Neural progenitor cell (in vitro differentiated cells): ENCODE results near the gene IL4I1. TPM values are rescaled to one million over a fixed set of nuclear protein-coding genes. Genes with fewer than 3 reads are reported as not detected.

Experiments used
- DNase-seq: peaks from one replicate; pipeline ENCODE4 v3.0.0-alpha.2; 2016; ENCODE audit warnings: low spot score
- H2AFZ ChIP-seq: fragments of 200-600 bp; sonication (generic); replicated peaks from 2 replicates; pipeline ENCODE4 v1.6.1; 2016; ENCODE audit warnings: antibody characterized with exemption
- H3F3A ChIP-seq: fragments of 200-600 bp; sonication (generic); 2 replicates; pipeline ENCODE4 v1.6.1; 2016; ENCODE audit warnings: antibody characterized with exemption, low read depth
- H3K27ac ChIP-seq: fragments of 200-600 bp; sonication (generic); 2 replicates; pipeline ENCODE4 v1.5.1; 2016; ENCODE audit warnings: mild to moderate bottlenecking
- H3K27me3 ChIP-seq: fragments of 200-600 bp; sonication (generic); 2 replicates; pipeline ENCODE4 v1.6.1; 2016; ENCODE audit warnings: mild to moderate bottlenecking, moderate library complexity
- H3K36me3 ChIP-seq: fragments of 200-600 bp; sonication (generic); 2 replicates; pipeline ENCODE4 v1.5.1; 2016
- H3K4me1 ChIP-seq: fragments of 200-600 bp; sonication (generic); 2 replicates; pipeline ENCODE4 v1.6.1; 2016; ENCODE audit warnings: mixed run types
- H3K4me2 ChIP-seq: fragments of 200-600 bp; sonication (generic); 2 replicates; pipeline ENCODE4 v1.6.1; 2016
- H3K4me3 ChIP-seq: fragments of 200-600 bp; sonication (generic); 2 replicates; pipeline ENCODE4 v1.5.1; 2016
- H3K79me2 ChIP-seq: fragments of 200-600 bp; sonication (generic); 2 replicates; pipeline ENCODE4 v1.6.1; 2016; ENCODE audit warnings: low read depth
- H3K9ac ChIP-seq: fragments of 200-600 bp; sonication (generic); 2 replicates; pipeline ENCODE4 v1.6.1; 2016
- H3K9me3 ChIP-seq: fragments of 200-600 bp; sonication (generic); 2 replicates; pipeline ENCODE4 v1.5.1; 2016; ENCODE audit warnings: low read depth
- H4K20me1 ChIP-seq: fragments of 200-600 bp; sonication (generic); 2 replicates; pipeline ENCODE4 v1.6.1; 2016; ENCODE audit warnings: low read depth
- H3K27ac Mint-ChIP-seq: 3 replicates; pipeline ENCODE4 v1.8.0; 2021; ENCODE audit warnings: mixed read lengths
- H3K27me3 Mint-ChIP-seq: 2 replicates; pipeline ENCODE4 v1.8.0; 2022; ENCODE audit warnings: low read depth, mild to moderate bottlenecking, inconsistent platforms, moderate library complexity, mixed read lengths; ENCODE audit not compliant: insufficient read depth
- H3K36me3 Mint-ChIP-seq: 3 replicates; pipeline ENCODE4 v1.8.0; 2021; ENCODE audit warnings: mixed read lengths
- H3K4me1 Mint-ChIP-seq: 3 replicates; pipeline ENCODE4 v1.8.0; 2021; ENCODE audit warnings: mixed read lengths
- H3K4me3 Mint-ChIP-seq: 3 replicates; pipeline ENCODE4 v1.8.0; 2021; ENCODE audit warnings: mild to moderate bottlenecking, moderate library complexity, mixed read lengths
- H3K9me3 Mint-ChIP-seq: 3 replicates; pipeline ENCODE4 v1.8.0; 2020; ENCODE audit warnings: mixed read lengths
- EZH2 ChIP-seq: fragments of 200-600 bp; sonication (generic); IDR thresholded peaks from 2 replicates; pipeline ENCODE4 v1.6.1; 2017; ENCODE audit warnings: antibody characterized with exemption, mild to moderate bottlenecking, moderate library complexity
- EZH2phosphoT487 ChIP-seq: fragments of 200-600 bp; sonication (generic); IDR thresholded peaks from 2 replicates; pipeline ENCODE4 v1.6.1; 2017; ENCODE audit warnings: antibody characterized with exemption
- total RNA-seq: library from RNA; depleted of rRNA; stranded (reverse); fragments of >200 nt; gene quantifications from 2 replicates; pipeline ENCODE4 v1.2.3, GENCODE V29; 2015; ENCODE audit warnings: low replicate concordance
- TF ChIP-seq, protein P1 (sequence below): fragments of 200-600 bp; sonication (generic); IDR thresholded peaks from 2 replicates; pipeline ENCODE4 v1.5.1; 2017; ENCODE audit warnings: antibody characterized with exemption, mild to moderate bottlenecking

The IL4I1 gene
- total RNA-seq, 1 donor from 2014 or later = not detected

DNA sequence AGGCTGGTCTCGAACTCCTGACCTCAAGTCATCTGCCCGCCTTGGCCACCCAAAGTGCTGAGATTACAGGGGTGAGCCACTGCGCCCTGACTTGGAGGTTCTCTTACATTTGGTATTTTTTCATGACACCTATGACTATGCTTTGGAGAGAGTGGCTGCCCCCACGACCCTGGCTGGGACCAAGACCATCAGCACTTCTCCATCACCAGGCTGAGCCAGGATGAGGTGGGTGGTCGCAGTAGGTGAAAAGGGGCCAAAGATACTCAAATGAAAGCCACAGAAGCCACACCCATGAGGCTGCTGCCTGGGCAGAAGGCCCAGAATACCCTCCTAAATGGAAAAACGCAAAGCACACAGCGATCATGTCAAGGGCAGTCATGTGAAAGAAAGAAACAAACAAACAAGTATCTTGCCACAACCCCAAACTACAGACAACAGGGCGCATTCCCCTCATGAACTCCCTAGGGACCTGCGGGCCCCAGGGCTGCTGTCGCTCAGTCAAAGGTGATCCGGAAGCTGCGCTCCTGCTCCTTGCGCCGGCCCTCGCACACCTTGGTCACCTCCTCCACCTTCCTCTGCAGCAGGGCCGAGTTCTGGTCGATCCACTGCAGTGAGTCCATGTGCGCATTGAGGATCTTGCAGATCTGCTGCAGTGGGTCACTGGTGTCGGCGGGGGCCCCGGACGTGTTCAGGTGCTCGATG lies 11.2 kb upstream of the IL4I1 start:
- Mint-ChIP-seq H3K4me1 (peaks cover 3% of the 10 kb centered on the region), H3K27ac (no peak overlapping the region), H3K27me3 (peaks cover 12% of the 10 kb centered on the region), H3K36me3 (peaks cover 25% of the 10 kb centered on the region), H3K4me3 (no peak overlapping the region), H3K9me3 (no peaks in the 10 kb centered on the region)
- no peak overlapping the region for H3K4me2 ChIP-seq
- no peak for DNase-seq
- no peak overlapping the region for H2AFZ ChIP-seq
- H3K36me3 ChIP-seq = no peaks in the 10 kb centered on the region
- H3K4me3 ChIP-seq = no peak overlapping the region
- TF ChIP-seq EZH2phosphoT487 = no peak
- TF ChIP-seq, protein P1, sequence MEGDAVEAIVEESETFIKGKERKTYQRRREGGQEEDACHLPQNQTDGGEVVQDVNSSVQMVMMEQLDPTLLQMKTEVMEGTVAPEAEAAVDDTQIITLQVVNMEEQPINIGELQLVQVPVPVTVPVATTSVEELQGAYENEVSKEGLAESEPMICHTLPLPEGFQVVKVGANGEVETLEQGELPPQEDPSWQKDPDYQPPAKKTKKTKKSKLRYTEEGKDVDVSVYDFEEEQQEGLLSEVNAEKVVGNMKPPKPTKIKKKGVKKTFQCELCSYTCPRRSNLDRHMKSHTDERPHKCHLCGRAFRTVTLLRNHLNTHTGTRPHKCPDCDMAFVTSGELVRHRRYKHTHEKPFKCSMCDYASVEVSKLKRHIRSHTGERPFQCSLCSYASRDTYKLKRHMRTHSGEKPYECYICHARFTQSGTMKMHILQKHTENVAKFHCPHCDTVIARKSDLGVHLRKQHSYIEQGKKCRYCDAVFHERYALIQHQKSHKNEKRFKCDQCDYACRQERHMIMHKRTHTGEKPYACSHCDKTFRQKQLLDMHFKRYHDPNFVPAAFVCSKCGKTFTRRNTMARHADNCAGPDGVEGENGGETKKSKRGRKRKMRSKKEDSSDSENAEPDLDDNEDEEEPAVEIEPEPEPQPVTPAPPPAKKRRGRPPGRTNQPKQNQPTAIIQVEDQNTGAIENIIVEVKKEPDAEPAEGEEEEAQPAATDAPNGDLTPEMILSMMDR = no peak
- no peak for TF ChIP-seq EZH2
- H3F3A ChIP-seq = peaks cover 8% of the 10 kb centered on the region
- H3K9me3 ChIP-seq = no peaks in the 10 kb centered on the region
- no peak overlapping the region for H3K9ac ChIP-seq
- H3K4me1 ChIP-seq = no peaks in the 10 kb centered on the region
- no peak overlapping the region for H3K27ac ChIP-seq
- no peaks in the 10 kb centered on the region for H3K27me3 ChIP-seq
- H3K79me2 ChIP-seq = peaks cover 21% of the 10 kb centered on the region
- H4K20me1 ChIP-seq = peaks cover 60% of the 10 kb centered on the region

DNA sequence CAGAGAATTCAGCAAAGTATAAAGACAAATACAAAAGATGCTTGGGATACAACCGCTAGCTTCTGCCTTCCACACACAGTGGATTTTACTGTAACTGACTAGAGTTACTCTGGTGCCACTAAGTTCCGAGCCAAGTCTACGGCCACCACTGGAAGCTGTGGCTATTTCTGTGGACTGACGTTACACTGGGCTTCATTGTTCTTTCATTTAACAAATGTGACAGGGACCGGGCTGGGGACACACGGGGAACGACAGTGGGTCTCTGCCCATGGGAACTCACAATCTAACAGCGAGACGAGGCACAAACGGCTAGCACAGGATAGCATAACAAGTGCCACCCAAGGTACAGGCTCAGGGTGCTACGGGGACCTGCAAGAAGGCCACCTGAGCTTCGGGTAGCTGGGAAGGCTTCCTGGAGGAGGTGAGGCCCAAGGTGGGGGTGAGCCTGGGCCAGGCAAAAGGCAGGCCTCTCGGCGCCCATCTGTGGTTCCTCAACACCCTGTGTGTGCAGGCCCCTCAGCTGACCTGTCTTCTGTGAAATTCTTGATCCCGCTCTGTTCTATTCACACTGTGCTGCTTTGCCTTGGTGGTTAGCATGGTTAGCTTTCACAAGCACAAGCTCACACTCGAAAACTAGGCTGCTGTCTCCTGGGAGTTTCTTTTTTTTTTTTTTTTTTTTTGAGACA lies 10.3 kb upstream of the IL4I1 start:
- Histone ChIP-seq H3F3A (peaks cover 8% of the 10 kb centered on the region), H3K27ac (no peak overlapping the region), H3K4me3 (no peak overlapping the region), H3K4me1 (no peaks in the 10 kb centered on the region), H3K9ac (no peak overlapping the region), H3K27me3 (no peaks in the 10 kb centered on the region), H2AFZ (no peak overlapping the region), H3K9me3 (no peaks in the 10 kb centered on the region), H3K4me2 (no peak overlapping the region), H3K79me2 (peaks cover 13% of the 10 kb centered on the region), H3K36me3 (no peaks in the 10 kb centered on the region), H4K20me1 (peaks cover 56% of the 10 kb centered on the region)
- H3K36me3 Mint-ChIP-seq = peaks cover 25% of the 10 kb centered on the region
- peaks cover 3% of the 10 kb centered on the region for H3K4me1 Mint-ChIP-seq
- H3K9me3 Mint-ChIP-seq = no peaks in the 10 kb centered on the region
- H3K27ac Mint-ChIP-seq = no peak overlapping the region
- H3K27me3 Mint-ChIP-seq = peaks cover 9% of the 10 kb centered on the region
- no peak for DNase-seq
- TF ChIP-seq EZH2phosphoT487 (no peak), EZH2 (no peak)
- TF ChIP-seq, protein P1 = no peak
- H3K4me3 Mint-ChIP-seq = no peak overlapping the region

GRCh38 chr19:49904136-49904535 lies 7.4 kb upstream of the IL4I1 start:
- H3F3A ChIP-seq = peaks cover 8% of the 10 kb centered on the region
- no peak overlapping the region for H3K9ac ChIP-seq
- Mint-ChIP-seq H3K27me3 (peaks cover 8% of the 10 kb centered on the region), H3K4me1 (no peaks in the 10 kb centered on the region), H3K36me3 (peaks cover 18% of the 10 kb centered on the region), H3K4me3 (no peak overlapping the region), H3K9me3 (no peaks in the 10 kb centered on the region), H3K27ac (no peak overlapping the region)
- no peak overlapping the region for H3K4me3 ChIP-seq
- TF ChIP-seq, protein P1 = no peak
- no peak for TF ChIP-seq EZH2
- no peak for TF ChIP-seq EZH2phosphoT487
- no peak overlapping the region for H2AFZ ChIP-seq
- H3K36me3 ChIP-seq = no peaks in the 10 kb centered on the region
- H3K27me3 ChIP-seq = no peaks in the 10 kb centered on the region
- H4K20me1 ChIP-seq = peaks cover 29% of the 10 kb centered on the region
- no peak overlapping the region for H3K27ac ChIP-seq
- no peaks in the 10 kb centered on the region for H3K9me3 ChIP-seq
- no peak for DNase-seq
- no peaks in the 10 kb centered on the region for H3K79me2 ChIP-seq
- H3K4me2 ChIP-seq = no peak overlapping the region
- H3K4me1 ChIP-seq = no peaks in the 10 kb centered on the region
